Fibroblast of lung (primary cell): ENCODE results near the gene GTF2A1L.

Source experiments
- EZH2 ChIP-seq: IDR thresholded peaks from 2 replicates; pipeline ENCODE4 v1.5.1; 2012; ENCODE audit warnings: low read length, control low read depth, mild to moderate bottlenecking; ENCODE audit errors: missing control alignments
- TF ChIP-seq, protein P1 (sequence below), 2 donors: IDR thresholded peaks in 1 of 2; conservative IDR thresholded peaks in 1 of 2; 1 replicate in 1 of 2; 2 replicates in 1 of 2; pipeline ENCODE4 v1.5.1; 2011 to 2012; ENCODE audit warnings: low read length in 2 of 2, control low read depth in 1 of 2, inconsistent platforms in 1 of 2, low read depth in 1 of 2, mild to moderate bottlenecking in 1 of 2

DNA sequence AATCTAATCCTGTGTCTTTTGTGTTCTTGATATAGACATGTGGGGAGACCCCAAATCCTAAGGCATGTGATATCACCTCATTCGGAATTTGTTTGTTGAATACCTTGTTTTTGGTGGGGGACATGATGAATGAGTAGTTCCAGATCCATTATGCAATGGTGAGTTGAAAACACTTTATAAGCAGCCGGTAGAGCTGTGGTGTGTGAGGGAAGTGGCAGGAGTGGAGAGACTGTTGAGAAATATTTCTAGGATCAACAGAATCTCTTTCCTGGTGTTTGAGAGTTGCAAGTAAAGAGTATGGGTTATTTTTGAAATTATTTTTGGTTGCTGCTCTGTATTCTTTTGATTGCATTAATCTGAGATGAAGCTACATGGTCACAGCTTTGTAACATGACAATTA lies 103.5 kb downstream of the GTF2A1L start:
- TF ChIP-seq, protein P1, sequence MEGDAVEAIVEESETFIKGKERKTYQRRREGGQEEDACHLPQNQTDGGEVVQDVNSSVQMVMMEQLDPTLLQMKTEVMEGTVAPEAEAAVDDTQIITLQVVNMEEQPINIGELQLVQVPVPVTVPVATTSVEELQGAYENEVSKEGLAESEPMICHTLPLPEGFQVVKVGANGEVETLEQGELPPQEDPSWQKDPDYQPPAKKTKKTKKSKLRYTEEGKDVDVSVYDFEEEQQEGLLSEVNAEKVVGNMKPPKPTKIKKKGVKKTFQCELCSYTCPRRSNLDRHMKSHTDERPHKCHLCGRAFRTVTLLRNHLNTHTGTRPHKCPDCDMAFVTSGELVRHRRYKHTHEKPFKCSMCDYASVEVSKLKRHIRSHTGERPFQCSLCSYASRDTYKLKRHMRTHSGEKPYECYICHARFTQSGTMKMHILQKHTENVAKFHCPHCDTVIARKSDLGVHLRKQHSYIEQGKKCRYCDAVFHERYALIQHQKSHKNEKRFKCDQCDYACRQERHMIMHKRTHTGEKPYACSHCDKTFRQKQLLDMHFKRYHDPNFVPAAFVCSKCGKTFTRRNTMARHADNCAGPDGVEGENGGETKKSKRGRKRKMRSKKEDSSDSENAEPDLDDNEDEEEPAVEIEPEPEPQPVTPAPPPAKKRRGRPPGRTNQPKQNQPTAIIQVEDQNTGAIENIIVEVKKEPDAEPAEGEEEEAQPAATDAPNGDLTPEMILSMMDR (conservative IDR thresholded peaks at IDR 0.05 in 1 of 2, IDR thresholded peaks at IDR 0.05 in 1 of 2; ENCODE audit: low read depth in 1 of 2, low read length in 2 of 2), result no peak
- TF ChIP-seq EZH2, result no peak
